CD4-positive, alpha-beta T cell treated with Interferon alpha-2 for 1 hour (primary cell): ENCODE results near the gene MED1.
"Not testable (repeated sequence)": the region's sequence is repeated elsewhere in the genome, so short reads cannot be mapped to it uniquely, and the experiment has no call there.

ENCODE experiments used
- DNase-seq, 2 donors: peaks; one replicate each; pipeline ENCODE4 v3.0.0-alpha.2; 2020 to 2022

MED1 gene

GRCh38 chr17:39450847-39451581 lies at the start of gene MED1:
MED1 (minus strand) TSS chr17:39451263; CDS start chr17:39451062, 201 bp downstream.
- DNase-seq: peak; percentile 96 to 97

GRCh38 chr17:39496921-39497320 lies 45.9 kb upstream of the MED1 start:
- not testable (repeated sequence) for DNase-seq

GRCh38 chr17:39487946-39488345 lies 36.9 kb upstream of the MED1 start:
- no peak for DNase-seq

- DNase-seq: not testable (repeated sequence)
Observed at GRCh38 chr17:39487490-39487889, 36.4 kb upstream of the MED1 start.

GRCh38 chr17:39486242-39486641 lies 35.2 kb upstream of the MED1 start:
- DNase-seq: no peak

GRCh38 chr17:39485555-39485954 lies 34.5 kb upstream of the MED1 start:
- no peak for DNase-seq

- DNase-seq: no peak
Observed at GRCh38 chr17:39484178-39484577, 33.1 kb upstream of the MED1 start.

- DNase-seq: no peak
Observed at GRCh38 chr17:39483506-39483905, 32.4 kb upstream of the MED1 start.

- not testable (repeated sequence) for DNase-seq
Observed at GRCh38 chr17:39479631-39480030, 28.6 kb upstream of the MED1 start.

GRCh38 chr17:39473310-39473709 lies 22.2 kb upstream of the MED1 start:
- no peak for DNase-seq

- DNase-seq: not testable (repeated sequence)
Observed at GRCh38 chr17:39468610-39469009, 17.5 kb upstream of the MED1 start.

GRCh38 chr17:39464639-39465181 lies 13.6 kb upstream of the MED1 start:
- not testable (repeated sequence) for DNase-seq

GRCh38 chr17:39462631-39463375 lies 11.7 kb upstream of the MED1 start:
- peak in 1 of 2 donors; percentile 11 for DNase-seq

- DNase-seq: no peak
Observed at GRCh38 chr17:39461926-39462569, 11.0 kb upstream of the MED1 start.

GRCh38 chr17:39461113-39461925 lies 10.3 kb upstream of the MED1 start, which contains the start of gene CDK12:
CDK12 (plus strand) TSS chr17:39461486; CDS start chr17:39462072, 586 bp downstream.
- peak; percentile 98 to 99 for DNase-seq

GRCh38 chr17:39455919-39456318 lies 4.9 kb upstream of the MED1 start:
- no peak for DNase-seq

GRCh38 chr17:39450051-39450450 lies 1.0 kb downstream of the MED1 start:
- no peak for DNase-seq

- DNase-seq: no peak
Observed at GRCh38 chr17:39447561-39447960, 3.5 kb downstream of the MED1 start.

GRCh38 chr17:39443326-39443725 lies 7.7 kb downstream of the MED1 start:
- DNase-seq: no peak

GRCh38 chr17:39439868-39440267 lies 11.2 kb downstream of the MED1 start:
- DNase-seq: not testable (repeated sequence)

- DNase-seq: no peak
Observed at GRCh38 chr17:39429600-39429999, 21.5 kb downstream of the MED1 start.

GRCh38 chr17:39416141-39416540 lies 34.9 kb downstream of the MED1 start:
- DNase-seq: no peak
